Thyroid gland (tissue), 4 donors: ENCODE results near the gene CLP1.

Source experiments
- POLR2A ChIP-seq, 2 donors: fragments of 450-650 bp; IDR thresholded peaks; one replicate each; pipeline ENCODE4 v1.6.1; 2017; ENCODE audit warnings: antibody characterized with exemption in 2 of 2, mild to moderate bottlenecking in 2 of 2, moderate library complexity in 1 of 2
- TF ChIP-seq, protein P1 (sequence below), 6 experiments: fragments of 200-600 bp in 3 of 6; fragments of 450-650 bp in 3 of 6; sonication (generic) in 3 of 6; IDR thresholded peaks; one replicate each; pipeline ENCODE4 v1.5.1; 2016 to 2019; ENCODE audit warnings: antibody characterized with exemption in 6 of 6, mild to moderate bottlenecking in 2 of 6, inconsistent platforms in 1 of 6, moderate library complexity in 1 of 6

DNA sequence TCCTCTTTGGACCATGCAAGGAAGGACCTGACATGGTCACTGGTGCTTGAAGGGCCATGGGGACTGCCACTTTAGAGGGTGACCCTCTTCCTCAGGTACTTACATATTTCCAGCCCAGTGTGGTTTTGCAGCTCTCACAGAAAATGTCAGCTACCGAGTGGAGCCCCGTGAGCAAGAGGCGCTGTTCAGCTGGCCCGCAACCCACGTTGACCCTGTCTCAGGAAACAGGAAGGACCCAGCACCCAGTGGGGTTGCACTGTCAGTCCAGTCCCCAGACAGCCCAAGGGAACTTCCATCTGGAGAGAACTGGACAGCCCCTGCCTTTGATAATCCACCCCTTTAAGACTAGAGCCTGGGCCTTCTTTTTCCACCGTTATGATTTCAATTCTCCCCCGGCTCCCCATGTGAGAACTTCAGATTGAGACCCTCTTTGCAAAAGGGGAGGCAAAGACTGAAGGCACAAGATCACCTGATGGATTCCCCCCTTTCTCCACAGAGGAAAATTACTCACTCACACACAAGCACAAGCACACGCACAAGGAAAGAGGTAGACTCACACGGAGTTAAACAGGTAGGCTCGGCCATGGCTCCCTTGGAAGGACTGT, 11.3 kb upstream of the CLP1 start:
- TF ChIP-seq, protein P1, sequence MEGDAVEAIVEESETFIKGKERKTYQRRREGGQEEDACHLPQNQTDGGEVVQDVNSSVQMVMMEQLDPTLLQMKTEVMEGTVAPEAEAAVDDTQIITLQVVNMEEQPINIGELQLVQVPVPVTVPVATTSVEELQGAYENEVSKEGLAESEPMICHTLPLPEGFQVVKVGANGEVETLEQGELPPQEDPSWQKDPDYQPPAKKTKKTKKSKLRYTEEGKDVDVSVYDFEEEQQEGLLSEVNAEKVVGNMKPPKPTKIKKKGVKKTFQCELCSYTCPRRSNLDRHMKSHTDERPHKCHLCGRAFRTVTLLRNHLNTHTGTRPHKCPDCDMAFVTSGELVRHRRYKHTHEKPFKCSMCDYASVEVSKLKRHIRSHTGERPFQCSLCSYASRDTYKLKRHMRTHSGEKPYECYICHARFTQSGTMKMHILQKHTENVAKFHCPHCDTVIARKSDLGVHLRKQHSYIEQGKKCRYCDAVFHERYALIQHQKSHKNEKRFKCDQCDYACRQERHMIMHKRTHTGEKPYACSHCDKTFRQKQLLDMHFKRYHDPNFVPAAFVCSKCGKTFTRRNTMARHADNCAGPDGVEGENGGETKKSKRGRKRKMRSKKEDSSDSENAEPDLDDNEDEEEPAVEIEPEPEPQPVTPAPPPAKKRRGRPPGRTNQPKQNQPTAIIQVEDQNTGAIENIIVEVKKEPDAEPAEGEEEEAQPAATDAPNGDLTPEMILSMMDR (IDR thresholded peaks at IDR 0.05): no peak
- no peak for TF ChIP-seq POLR2A (IDR thresholded peaks at IDR 0.05)
